Right cardiac atrium (tissue), 5 donors: ENCODE measurements around the gene MTCP1. TPM values are rescaled to one million over a fixed set of nuclear protein-coding genes. Genes with fewer than 3 reads are reported as not detected.

Source experiments
- ATAC-seq, 2 donors: fragments of 200-7000 bp; cut with Tn5 transposase; one replicate each; pipeline versions ENCODE4 v1.8.0 to v1.9.1; 2020; ENCODE audit warnings: moderate library complexity in 2 of 2, mild to moderate bottlenecking in 1 of 2
- DNase-seq, 3 donors: peaks; one replicate each; pipeline ENCODE4 v3.0.0-alpha.2; 2020
- H3K27ac ChIP-seq: one replicate; pipeline ENCODE4 v1.5.1; 2013; ENCODE audit warnings: mild to moderate bottlenecking, low read length, control low read depth, moderate library complexity
- H3K27me3 ChIP-seq: one replicate; pipeline ENCODE4 v1.6.1; 2013; ENCODE audit not compliant: control insufficient read depth, insufficient read depth
- H3K4me1 ChIP-seq: one replicate; pipeline ENCODE4 v1.6.1; 2013; ENCODE audit warnings: low read length; ENCODE audit not compliant: control insufficient read depth, insufficient read depth
- H3K4me3 ChIP-seq: one replicate; pipeline ENCODE4 v1.5.1; 2013; ENCODE audit warnings: low read length, control low read depth
- H3K9me3 ChIP-seq: one replicate; pipeline ENCODE4 v1.6.1; 2013; ENCODE audit warnings: low read length; ENCODE audit not compliant: control insufficient read depth
- WGBS: extraction: QIAGEN DNeasy Blood & Tissue Kit; methylation state at CpG from one replicate; pipeline ENCODE4 v1.1.7; 2013; 5-methylcytosine and 5-hydroxymethylcytosine counted together
- intact Hi-C, 4 donors: fragments of 100-400 bp; cut with DNase I; formaldehyde crosslinking; loops; one replicate each; pipeline versions ENCODE4 v1.11.0 to v1.14.0; 2022 to 2023
- polyA plus RNA-seq: library from polyadenylated mRNA; stranded (reverse); fragments of 200-250 nt; gene quantifications from one replicate; pipeline ENCODE4 v1.2.3, GENCODE V29; 2013
- total RNA-seq, 4 donors: library from RNA; stranded (reverse); fragmentation: NEBNext Ultra II Directional; extraction: Animal tissue kit (Norgen Biotek cat#: 25700); gene quantifications; one replicate each; pipeline ENCODE4 v1.2.1, GENCODE V29; 2021
- donor health status: healthy with polysubstance abuse.
- donor health status: DM: no; HTN: yes; CAD: no.
- donor health status: DM: no; HTN: no; CAD: no.
- donor health status: DM: no; HTN: yes; CAD: no; lungs with severe emphysema.
- donor health status: DM: yes; HTN: yes; CAD: no.

Gene MTCP1
- total and polyA plus RNA-seq, 5 donors: 46.1 to 95.3 (median 60.7) TPM

DNA sequence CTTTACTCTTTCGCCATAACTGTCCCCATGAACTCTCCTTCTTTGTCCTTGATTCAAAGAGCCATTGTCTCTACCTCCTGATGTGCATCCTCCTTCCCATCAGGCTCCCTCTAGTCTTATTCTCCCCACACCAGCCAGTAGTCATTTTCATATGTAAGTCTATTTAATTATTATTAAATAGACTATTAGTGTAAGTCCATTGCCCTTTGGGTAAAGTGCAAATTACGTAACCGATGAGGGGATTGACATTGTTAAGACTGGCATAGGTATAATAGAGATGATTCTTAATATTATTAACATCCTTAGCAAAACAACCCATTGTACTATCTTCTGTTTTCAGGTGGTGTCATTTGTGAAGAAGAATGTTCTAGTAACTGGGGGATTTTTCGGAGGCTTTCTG is 16.7 kb downstream of the MTCP1 start:
- Histone ChIP-seq H3K9me3 (no peaks in the 10 kb centered on the region), H3K27me3 (no peaks in the 10 kb centered on the region), H3K4me3 (no peak overlapping the region), H3K4me1 (peaks cover 2% of the 10 kb centered on the region), H3K27ac (no peak overlapping the region)
- no peak for ATAC-seq
- DNase-seq: no peak
- 89% methylated on average over 4 of the region's 4 CpGs for WGBS
- intact Hi-C loops: loop anchor here in 1 of 4 donors (10.0 kb wide), 1 partner anchor 69 kb away; no protein-coding TSS in a partner anchor

- peaks cover 4% of the 10 kb centered on the region for H3K4me1 ChIP-seq
- DNase-seq (no peak), ATAC-seq (no peak)
- no peaks in the 10 kb centered on the region for H3K27me3 ChIP-seq
- intact Hi-C loops: loop anchor here in 1 of 4 donors (10.0 kb wide), 1 partner anchor 69 kb away; no protein-coding TSS in a partner anchor
- no peak overlapping the region for H3K27ac ChIP-seq
- 93% methylated on average over 3 of the region's 3 CpGs for WGBS
- H3K4me3 ChIP-seq: no peak overlapping the region
- no peaks in the 10 kb centered on the region for H3K9me3 ChIP-seq
Observed at GRCh38 chrX:155053656-155054055, 17.3 kb downstream of the MTCP1 start.

DNA sequence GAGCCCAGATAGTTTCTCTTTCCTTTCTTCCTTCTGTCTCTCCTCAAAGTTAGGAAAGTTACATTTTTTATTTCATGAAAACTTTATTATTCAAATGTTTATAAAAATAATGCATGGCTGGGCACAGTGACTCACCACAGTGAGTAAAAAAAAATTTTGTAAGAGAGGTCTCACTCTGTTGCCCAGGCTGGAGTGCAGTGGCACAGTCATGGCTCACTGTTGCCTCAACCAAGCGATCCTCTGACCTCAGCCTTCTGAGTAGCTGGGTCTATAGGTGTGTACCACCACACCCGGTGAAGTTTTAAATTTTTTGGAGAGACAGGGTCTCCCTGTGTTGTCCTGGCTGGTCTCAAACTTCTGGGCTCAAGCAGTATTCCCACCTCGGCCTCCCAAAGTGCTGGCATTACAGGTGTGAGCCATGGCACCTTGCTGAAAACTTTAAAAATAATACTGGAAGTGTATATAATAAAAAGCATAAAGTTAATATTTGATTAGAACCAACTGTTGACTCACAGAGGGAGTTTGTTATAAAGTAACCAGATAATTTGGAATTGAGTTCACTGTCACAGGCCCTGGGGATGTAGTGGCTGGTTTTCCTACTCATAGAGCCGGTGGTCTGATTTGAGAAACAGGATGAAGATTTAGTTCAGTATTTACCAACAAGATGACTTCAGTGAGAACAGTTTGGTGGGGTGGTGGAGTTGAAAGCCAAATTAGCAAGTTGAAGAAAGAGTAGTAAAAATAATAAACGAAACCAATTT is 18.0 kb downstream of the MTCP1 start:
- Histone ChIP-seq H3K27me3 (no peaks in the 10 kb centered on the region), H3K27ac (no peak overlapping the region), H3K4me3 (no peak overlapping the region), H3K4me1 (peaks cover 4% of the 10 kb centered on the region), H3K9me3 (no peaks in the 10 kb centered on the region)
- DNase-seq (no peak), ATAC-seq (no peak)
- 90% methylated on average over 5 of the region's 5 CpGs for WGBS
- intact Hi-C loops: loop anchor here in 1 of 4 donors (10.0 kb wide), 1 partner anchor 68 kb away; no protein-coding TSS in a partner anchor

DNA sequence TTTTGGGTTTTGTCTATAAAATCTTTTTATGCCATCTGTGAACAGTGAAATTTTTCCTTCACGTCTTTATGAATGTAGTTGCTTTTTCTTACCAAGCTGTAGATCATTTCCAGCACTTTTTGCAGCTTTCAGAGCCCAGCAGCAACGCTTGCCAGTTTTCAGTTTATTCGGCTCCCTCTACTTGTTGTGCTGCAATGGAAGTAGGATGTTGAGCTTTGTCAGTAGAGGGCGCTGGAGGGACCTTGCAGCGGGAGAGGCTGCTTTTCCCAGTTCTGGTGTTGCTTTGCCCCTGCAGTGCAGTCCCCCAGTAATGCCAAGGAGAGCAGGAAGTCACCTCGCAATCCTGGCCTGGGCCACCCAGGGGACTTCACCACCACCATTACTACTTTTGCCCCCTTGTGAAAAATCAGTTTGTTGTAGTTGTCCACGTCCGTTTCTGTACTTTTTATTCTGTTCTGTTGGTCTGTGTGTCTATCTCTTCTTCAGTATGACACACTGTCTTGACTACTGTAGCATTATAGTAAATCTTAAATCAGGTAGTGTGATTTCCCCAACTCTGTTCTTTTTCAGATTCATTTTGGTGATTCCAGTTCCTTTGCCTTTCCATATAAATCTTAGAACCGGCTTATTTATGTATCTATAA is 21.8 kb downstream of the MTCP1 start:
- no peak overlapping the region for H3K27ac ChIP-seq
- WGBS: 42% methylated on average over 9 of the region's 9 CpGs
- peak; percentile 28 to 62 (median 59) for DNase-seq

DNA sequence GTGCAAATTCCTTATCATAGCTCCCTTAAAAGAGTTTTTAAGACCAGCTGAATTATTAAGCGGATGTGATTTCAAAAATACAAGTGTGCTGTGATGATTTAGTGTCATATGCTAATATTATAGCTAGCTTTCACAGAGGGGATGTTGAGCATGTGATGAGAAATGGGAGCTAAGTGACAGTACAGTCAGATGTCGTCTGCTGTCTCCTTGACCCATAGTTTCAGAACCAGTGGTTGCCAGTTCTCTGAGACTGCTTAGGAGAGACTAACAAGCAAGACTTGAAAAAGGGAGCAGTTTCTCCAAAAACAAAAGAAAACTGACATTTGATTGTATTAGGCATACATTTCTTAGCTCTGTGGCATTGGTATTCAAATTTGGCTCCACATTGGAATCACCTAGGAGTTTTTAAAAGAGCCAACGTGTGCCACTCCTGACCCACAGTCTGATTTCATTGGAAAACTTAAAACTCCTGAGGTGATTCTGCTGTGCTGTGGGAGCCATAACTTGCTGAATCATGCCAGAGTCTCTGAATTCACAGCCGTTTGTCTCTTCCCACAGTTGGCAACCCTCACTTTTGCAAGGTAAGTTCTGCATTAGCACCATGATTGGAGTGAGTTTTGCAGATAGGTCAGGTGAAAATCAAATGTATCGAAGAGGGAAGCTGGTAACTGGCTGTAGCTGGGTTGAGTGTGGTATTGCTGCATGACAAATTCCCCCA is 24.0 kb downstream of the MTCP1 start:
- Histone ChIP-seq H3K4me1 (peaks cover 6% of the 10 kb centered on the region), H3K27me3 (no peaks in the 10 kb centered on the region), H3K4me3 (no peak overlapping the region), H3K9me3 (no peaks in the 10 kb centered on the region), H3K27ac (no peak overlapping the region)
- intact Hi-C loops: no loop called here
- DNase-seq (no peak), ATAC-seq (no peak)
- WGBS: 72% methylated on average over 5 of the region's 5 CpGs

More for the DNA sequence above, 21.8 kb downstream of the MTCP1 start:
- ATAC-seq: peak; percentile 72 to 76
- H3K9me3 ChIP-seq: no peaks in the 10 kb centered on the region
- no peaks in the 10 kb centered on the region for H3K27me3 ChIP-seq
- intact Hi-C loops: no loop called here
- H3K4me1 ChIP-seq: peaks cover 6% of the 10 kb centered on the region
- H3K4me3 ChIP-seq: no peak overlapping the region

- H3K27ac ChIP-seq: no peak overlapping the region
- H3K9me3 ChIP-seq: no peaks in the 10 kb centered on the region
- WGBS: 81% methylated on average over 6 of the region's 6 CpGs
- no peak overlapping the region for H3K4me3 ChIP-seq
- ATAC-seq (no peak), DNase-seq (no peak)
- intact Hi-C loops: no loop called here
- peaks cover 6% of the 10 kb centered on the region for H3K4me1 ChIP-seq
- no peaks in the 10 kb centered on the region for H3K27me3 ChIP-seq
Observed at GRCh38 chrX:155046129-155046810, 24.7 kb downstream of the MTCP1 start.

DNA sequence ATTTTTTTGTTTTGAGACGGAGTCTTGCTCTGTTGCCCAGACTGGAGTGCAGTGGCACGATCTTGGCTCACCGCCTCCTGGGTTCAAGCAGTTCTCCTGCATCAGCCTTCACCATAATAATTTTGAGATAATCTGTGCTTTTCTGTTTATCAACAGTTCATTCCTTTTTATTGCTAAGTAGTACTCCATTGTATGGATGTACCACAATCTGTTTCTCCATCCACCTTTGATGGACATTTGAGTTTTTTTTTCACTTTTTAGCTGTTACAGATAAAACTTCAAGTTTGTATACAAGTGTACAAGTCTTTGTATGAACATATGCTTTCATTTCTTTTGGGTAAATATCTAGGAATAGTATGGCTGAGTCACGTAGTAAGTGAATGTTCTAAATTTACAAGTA is 35.2 kb downstream of the MTCP1 start:
- no peaks in the 10 kb centered on the region for H3K9me3 ChIP-seq
- no peak overlapping the region for H3K4me3 ChIP-seq
- peaks cover 2% of the 10 kb centered on the region for H3K4me1 ChIP-seq
- H3K27me3 ChIP-seq: no peaks in the 10 kb centered on the region
- 95% methylated on average over 4 of the region's 4 CpGs for WGBS
- no peak overlapping the region for H3K27ac ChIP-seq
- intact Hi-C loops: no loop called here
- no peak for ATAC-seq
- no peak for DNase-seq

DNA sequence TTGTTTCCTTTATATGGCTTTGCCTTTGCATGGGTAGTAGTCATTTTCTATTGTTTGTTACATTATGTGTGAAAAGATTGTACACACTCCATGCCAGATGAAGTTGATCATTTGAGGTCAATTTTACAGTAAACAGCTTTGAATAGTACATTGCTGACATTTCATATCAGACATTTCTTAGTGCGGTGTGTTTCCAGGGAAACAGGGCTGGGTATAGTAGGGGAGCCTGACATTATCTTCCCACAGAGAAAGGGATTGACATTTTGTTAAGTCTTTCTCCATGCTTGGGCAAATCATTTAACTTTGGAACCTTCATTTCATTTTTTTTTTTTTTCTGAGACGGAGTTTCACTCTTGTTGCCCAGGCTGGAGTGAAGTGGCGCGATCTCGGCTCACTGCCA is 39.3 kb downstream of the MTCP1 start:
- H3K27ac ChIP-seq: no peak overlapping the region
- no peak overlapping the region for H3K4me3 ChIP-seq
- H3K9me3 ChIP-seq: no peaks in the 10 kb centered on the region
- DNase-seq: no peak
- H3K4me1 ChIP-seq: peaks cover 4% of the 10 kb centered on the region
- intact Hi-C loops: no loop called here
- ATAC-seq: no peak
- WGBS: 80% methylated on average over 5 of the region's 5 CpGs
- no peaks in the 10 kb centered on the region for H3K27me3 ChIP-seq

DNA sequence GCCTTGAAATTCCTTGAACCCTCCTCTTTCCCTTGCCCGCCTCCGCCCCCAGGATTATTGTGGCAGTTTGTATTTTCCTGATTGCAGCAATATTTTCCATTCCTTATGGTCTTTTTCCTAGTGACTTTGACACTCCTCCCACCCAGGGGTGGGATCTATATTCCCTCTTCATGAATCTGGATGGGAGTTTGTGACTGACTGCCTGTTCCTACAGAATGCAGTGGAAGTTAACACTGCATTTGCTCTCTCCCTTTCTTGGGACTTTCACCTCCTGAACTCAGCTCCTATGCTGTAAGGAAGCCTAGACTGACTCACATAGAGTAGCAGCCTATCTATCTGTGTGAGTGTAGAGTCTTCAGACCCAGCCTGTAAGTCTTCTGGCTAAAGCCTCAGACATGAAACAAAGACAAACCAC is 42.1 kb downstream of the MTCP1 start:
- Histone ChIP-seq H3K4me1 (peaks cover 4% of the 10 kb centered on the region), H3K27ac (peak overlapping the region; percentile 88), H3K27me3 (no peaks in the 10 kb centered on the region), H3K9me3 (no peaks in the 10 kb centered on the region), H3K4me3 (peak overlapping the region; percentile 69)
- intact Hi-C loops: no loop called here
- DNase-seq (no peak), ATAC-seq (no peak)
- WGBS: 67% methylated on average over 2 of the region's 2 CpGs

DNA sequence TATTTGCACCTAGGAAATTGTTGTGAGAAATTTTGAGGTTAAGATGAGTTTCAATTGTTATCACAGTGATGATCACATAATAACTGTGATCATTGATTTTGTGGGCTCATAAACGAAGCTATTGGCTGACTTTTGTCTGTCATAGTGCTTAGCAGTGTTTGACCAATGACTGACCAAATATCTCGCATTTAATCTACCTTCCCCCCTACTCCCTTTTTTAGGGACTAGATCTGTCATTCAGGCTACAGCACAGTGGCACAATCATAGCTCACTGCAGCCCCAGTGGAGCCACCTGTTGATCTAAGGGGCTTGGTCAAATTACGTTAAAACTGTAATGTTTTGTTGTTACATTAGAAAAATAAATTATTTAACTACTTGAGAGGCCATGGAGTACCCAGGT is 42.8 kb downstream of the MTCP1 start:
- H3K4me1 ChIP-seq: peaks cover 4% of the 10 kb centered on the region
- H3K9me3 ChIP-seq: no peaks in the 10 kb centered on the region
- intact Hi-C loops: no loop called here
- peak overlapping the region; percentile 69 for H3K4me3 ChIP-seq
- no peak for ATAC-seq
- 13% methylated on average over 3 of the region's 3 CpGs for WGBS
- DNase-seq: no peak
- no peaks in the 10 kb centered on the region for H3K27me3 ChIP-seq
- H3K27ac ChIP-seq: peak overlapping the region; percentile 73
